Mononuclear cell (primary cell): ENCODE results near the gene PNLIPRP2. TPM values are rescaled to one million over a fixed set of nuclear protein-coding genes. Genes with fewer than 3 reads are reported as not detected.

Experiments
- H3K27me3 ChIP-seq: 2 replicates; pipeline ENCODE4 v1.6.0; 2011; ENCODE audit warnings: low read length, control low read depth; ENCODE audit not compliant: insufficient read depth
- H3K4me1 ChIP-seq: 2 replicates; pipeline ENCODE4 v1.5.1; 2011; ENCODE audit warnings: mild to moderate bottlenecking, low read length, control low read depth; ENCODE audit not compliant: insufficient read depth
- H3K4me3 ChIP-seq: 2 replicates; pipeline ENCODE4 v1.5.1; 2011; ENCODE audit warnings: mild to moderate bottlenecking, low read length, moderate library complexity
- H3K9me3 ChIP-seq: 2 replicates; pipeline ENCODE4 v1.5.1; 2011; ENCODE audit warnings: low read depth, mild to moderate bottlenecking, control low read depth, low read length
- total RNA-seq: library from RNA; depleted of rRNA; stranded (reverse); fragments of >200 nt; gene quantifications from one replicate; pipeline ENCODE4 v1.2.3, GENCODE V29; 2012

The PNLIPRP2 gene
- total RNA-seq, 1 donor: not detected

- Histone ChIP-seq H3K9me3 (no peaks in the 10 kb centered on the region), H3K4me1 (no peaks in the 10 kb centered on the region), H3K27me3 (peaks cover 3% of the 10 kb centered on the region), H3K4me3 (no peak overlapping the region)
Observed at GRCh38 chr10:116673866-116674265, 53.1 kb downstream of the PNLIPRP2 start.

- Histone ChIP-seq H3K4me3 (no peak overlapping the region), H3K4me1 (no peaks in the 10 kb centered on the region), H3K27me3 (peaks cover 3% of the 10 kb centered on the region), H3K9me3 (no peaks in the 10 kb centered on the region)
Observed at GRCh38 chr10:116674901-116675423, 54.2 kb downstream of the PNLIPRP2 start.

GRCh38 chr10:116676118-116676517, 55.4 kb downstream of the PNLIPRP2 start:
- Histone ChIP-seq H3K9me3 (no peaks in the 10 kb centered on the region), H3K27me3 (no peaks in the 10 kb centered on the region), H3K4me3 (no peak overlapping the region), H3K4me1 (no peaks in the 10 kb centered on the region)

GRCh38 chr10:116676633-116677032, 55.9 kb downstream of the PNLIPRP2 start:
- no peaks in the 10 kb centered on the region for H3K9me3 ChIP-seq
- no peaks in the 10 kb centered on the region for H3K27me3 ChIP-seq
- no peak overlapping the region for H3K4me3 ChIP-seq
- H3K4me1 ChIP-seq: no peaks in the 10 kb centered on the region

- Histone ChIP-seq H3K9me3 (no peaks in the 10 kb centered on the region), H3K27me3 (no peaks in the 10 kb centered on the region), H3K4me1 (no peaks in the 10 kb centered on the region), H3K4me3 (no peak overlapping the region)
Observed at GRCh38 chr10:116679351-116679750, 58.6 kb downstream of the PNLIPRP2 start.

- Histone ChIP-seq H3K4me1 (no peaks in the 10 kb centered on the region), H3K27me3 (no peaks in the 10 kb centered on the region), H3K9me3 (no peaks in the 10 kb centered on the region), H3K4me3 (no peak overlapping the region)
Observed at GRCh38 chr10:116683166-116683565, 62.4 kb downstream of the PNLIPRP2 start.

GRCh38 chr10:116683821-116684220, 63.1 kb downstream of the PNLIPRP2 start:
- Histone ChIP-seq H3K4me3 (no peak overlapping the region), H3K9me3 (no peaks in the 10 kb centered on the region), H3K27me3 (no peaks in the 10 kb centered on the region)

GRCh38 chr10:116684781-116685180, 64.0 kb downstream of the PNLIPRP2 start:
- no peak overlapping the region for H3K4me3 ChIP-seq
- no peaks in the 10 kb centered on the region for H3K27me3 ChIP-seq

More at GRCh38 chr10:116683821-116684220, 63.1 kb downstream of the PNLIPRP2 start:
- H3K4me1 ChIP-seq: no peaks in the 10 kb centered on the region

GRCh38 chr10:116685807-116686206, 65.1 kb downstream of the PNLIPRP2 start:
- H3K4me1 ChIP-seq: no peaks in the 10 kb centered on the region
- no peaks in the 10 kb centered on the region for H3K27me3 ChIP-seq
- H3K4me3 ChIP-seq: no peak overlapping the region
- H3K9me3 ChIP-seq: no peaks in the 10 kb centered on the region

More at GRCh38 chr10:116684781-116685180, 64.0 kb downstream of the PNLIPRP2 start:
- no peaks in the 10 kb centered on the region for H3K9me3 ChIP-seq
- H3K4me1 ChIP-seq: no peaks in the 10 kb centered on the region

- H3K4me3 ChIP-seq: no peak overlapping the region
- no peaks in the 10 kb centered on the region for H3K4me1 ChIP-seq
- H3K9me3 ChIP-seq: no peaks in the 10 kb centered on the region
- no peaks in the 10 kb centered on the region for H3K27me3 ChIP-seq
Observed at GRCh38 chr10:116686632-116687031, 65.9 kb downstream of the PNLIPRP2 start.

GRCh38 chr10:116687633-116688032, 66.9 kb downstream of the PNLIPRP2 start:
- Histone ChIP-seq H3K4me1 (no peaks in the 10 kb centered on the region), H3K27me3 (no peaks in the 10 kb centered on the region), H3K4me3 (no peak overlapping the region), H3K9me3 (no peaks in the 10 kb centered on the region)

GRCh38 chr10:116688241-116688711, 67.5 kb downstream of the PNLIPRP2 start:
- H3K9me3 ChIP-seq: no peaks in the 10 kb centered on the region

GRCh38 chr10:116688741-116689495, 68.2 kb downstream of the PNLIPRP2 start:
- H3K9me3 ChIP-seq: no peaks in the 10 kb centered on the region
- no peaks in the 10 kb centered on the region for H3K4me1 ChIP-seq
- H3K27me3 ChIP-seq: no peaks in the 10 kb centered on the region
- no peak overlapping the region for H3K4me3 ChIP-seq

More at GRCh38 chr10:116688241-116688711, 67.5 kb downstream of the PNLIPRP2 start:
- Histone ChIP-seq H3K4me3 (no peak overlapping the region), H3K4me1 (no peaks in the 10 kb centered on the region), H3K27me3 (no peaks in the 10 kb centered on the region)

- Histone ChIP-seq H3K27me3 (no peaks in the 10 kb centered on the region), H3K9me3 (no peaks in the 10 kb centered on the region), H3K4me3 (no peak overlapping the region), H3K4me1 (no peaks in the 10 kb centered on the region)
Observed at GRCh38 chr10:116689744-116690143, 69.0 kb downstream of the PNLIPRP2 start.

GRCh38 chr10:116690356-116691322, 69.9 kb downstream of the PNLIPRP2 start:
- no peak overlapping the region for H3K4me3 ChIP-seq
- H3K27me3 ChIP-seq: no peaks in the 10 kb centered on the region
- no peaks in the 10 kb centered on the region for H3K9me3 ChIP-seq
- H3K4me1 ChIP-seq: no peaks in the 10 kb centered on the region
